Stimulated activated CD4-positive, alpha-beta T cell treated with anti-CD3 and anti-CD28 coated beads, Interleukin-1b, Interleukin-23, amount 100 ng/mL, for 48 hours (primary cell): ENCODE data around the gene ZBTB11.
"Not testable (repeated sequence)": the region's sequence is repeated elsewhere in the genome, so short reads cannot be mapped to it uniquely, and the experiment has no call there.

Source experiments
- DNase-seq: peaks from one replicate; pipeline ENCODE4 v3.0.0-alpha.2; 2020

ZBTB11 gene

GRCh38 chr3:101691685-101692671, 15.0 kb upstream of the ZBTB11 start:
- DNase-seq: not testable (repeated sequence)

GRCh38 chr3:101690972-101691371, 14.0 kb upstream of the ZBTB11 start:
- DNase-seq: no peak

GRCh38 chr3:101689286-101689685, 12.4 kb upstream of the ZBTB11 start:
- no peak for DNase-seq

- DNase-seq: no peak
These were observed 10.4 kb upstream of the ZBTB11 start for GRCh38 chr3:101687142-101687931.

GRCh38 chr3:101685870-101686307, 9.0 kb upstream of the ZBTB11 start:
- DNase-seq: no peak

- no peak for DNase-seq
These were observed 8.1 kb upstream of the ZBTB11 start for GRCh38 chr3:101685050-101685400.

- no peak for DNase-seq
These were observed 3.5 kb upstream of the ZBTB11 start for GRCh38 chr3:101680466-101680865.

GRCh38 chr3:101678837-101679236, 1.9 kb upstream of the ZBTB11 start:
- not testable (repeated sequence) for DNase-seq

- no peak for DNase-seq
These were observed 729 bp upstream of the ZBTB11 start for GRCh38 chr3:101677436-101678286.

- peak; percentile 96 for DNase-seq
These were observed 642 bp downstream of the ZBTB11 start for GRCh38 chr3:101676216-101676764.

GRCh38 chr3:101675709-101676215, 1.2 kb downstream of the ZBTB11 start:
- no peak for DNase-seq

GRCh38 chr3:101674518-101674917, 2.4 kb downstream of the ZBTB11 start:
- no peak for DNase-seq

GRCh38 chr3:101673953-101674352, 3.0 kb downstream of the ZBTB11 start:
- DNase-seq: no peak

GRCh38 chr3:101671014-101671413, 5.9 kb downstream of the ZBTB11 start:
- DNase-seq: no peak

GRCh38 chr3:101667844-101668243, 9.1 kb downstream of the ZBTB11 start:
- no peak for DNase-seq

GRCh38 chr3:101667331-101667730, 9.6 kb downstream of the ZBTB11 start:
- no peak for DNase-seq

- no peak for DNase-seq
These were observed 11.1 kb downstream of the ZBTB11 start for GRCh38 chr3:101665851-101666250.

- DNase-seq: no peak
These were observed 11.6 kb downstream of the ZBTB11 start for GRCh38 chr3:101665357-101665756.

- no peak for DNase-seq
These were observed 16.2 kb downstream of the ZBTB11 start for GRCh38 chr3:101660714-101661113.

- DNase-seq: no peak
These were observed 20.3 kb downstream of the ZBTB11 start for GRCh38 chr3:101656651-101657050.

- DNase-seq: no peak
These were observed 30.2 kb downstream of the ZBTB11 start for GRCh38 chr3:101646726-101647125.
